Vagina (tissue), 2 donors: Measurements from ENCODE around the gene IMMP2L.

Experiments used
- CTCF ChIP-seq, 3 experiments: fragments of 450-650 bp in 2 of 3; fragments of 200-600 bp in 1 of 3; sonication (generic) in 1 of 3; IDR thresholded peaks; one replicate each; pipeline ENCODE4 v1.5.1; 2017 to 2019; ENCODE audit warnings: antibody characterized with exemption in 3 of 3, mild to moderate bottlenecking in 2 of 3, moderate library complexity in 2 of 3
- POLR2A ChIP-seq, 2 donors: fragments of 450-650 bp; IDR thresholded peaks; one replicate each; pipeline ENCODE4 v1.6.1; 2017; ENCODE audit warnings: antibody characterized with exemption in 2 of 2, mild to moderate bottlenecking in 2 of 2, moderate library complexity in 2 of 2

- no peak for TF ChIP-seq POLR2A (IDR thresholded peaks at IDR 0.05)
- TF ChIP-seq CTCF (IDR thresholded peaks at IDR 0.05): no peak
These were observed 509.3 kb downstream of the IMMP2L start for GRCh38 chr7:111053035-111053434.
